ENCODE data around the gene CDH13. TPM values are rescaled to one million over a fixed set of nuclear protein-coding genes. Genes with fewer than 3 reads are reported as not detected.

Gene CDH13
- polyA plus RNA-seq, 1 experiment = 113 TPM

DNA sequence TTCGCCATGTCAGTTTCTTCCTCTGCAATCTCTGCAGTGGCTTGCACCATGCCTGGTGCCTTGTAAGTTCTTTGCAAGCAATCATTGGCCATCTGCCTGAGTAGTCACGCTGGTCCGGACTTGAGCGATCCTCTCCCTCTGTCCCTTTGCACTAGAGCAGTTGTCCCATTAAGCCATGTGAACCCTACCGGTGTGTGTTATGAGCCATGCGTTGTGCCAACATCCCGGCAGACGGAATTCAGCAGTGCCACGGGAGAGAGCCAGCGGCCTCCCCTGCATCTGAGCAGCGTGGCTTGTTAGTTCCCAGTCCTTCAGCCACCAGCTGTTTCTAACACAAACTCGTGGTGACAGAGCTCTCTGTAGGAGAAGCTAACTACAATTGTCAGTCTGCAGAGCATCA, 905.9 kb downstream of the CDH13 start:
- H3K27me3 ChIP-seq (ENCODE audit: control insufficient read depth, insufficient read depth, low read length) = no peaks in the 10 kb centered on the region
- H3K36me3 ChIP-seq (ENCODE audit: control insufficient read depth, insufficient read depth, low read length) = no peaks in the 10 kb centered on the region
- TF ChIP-seq, protein P1, sequence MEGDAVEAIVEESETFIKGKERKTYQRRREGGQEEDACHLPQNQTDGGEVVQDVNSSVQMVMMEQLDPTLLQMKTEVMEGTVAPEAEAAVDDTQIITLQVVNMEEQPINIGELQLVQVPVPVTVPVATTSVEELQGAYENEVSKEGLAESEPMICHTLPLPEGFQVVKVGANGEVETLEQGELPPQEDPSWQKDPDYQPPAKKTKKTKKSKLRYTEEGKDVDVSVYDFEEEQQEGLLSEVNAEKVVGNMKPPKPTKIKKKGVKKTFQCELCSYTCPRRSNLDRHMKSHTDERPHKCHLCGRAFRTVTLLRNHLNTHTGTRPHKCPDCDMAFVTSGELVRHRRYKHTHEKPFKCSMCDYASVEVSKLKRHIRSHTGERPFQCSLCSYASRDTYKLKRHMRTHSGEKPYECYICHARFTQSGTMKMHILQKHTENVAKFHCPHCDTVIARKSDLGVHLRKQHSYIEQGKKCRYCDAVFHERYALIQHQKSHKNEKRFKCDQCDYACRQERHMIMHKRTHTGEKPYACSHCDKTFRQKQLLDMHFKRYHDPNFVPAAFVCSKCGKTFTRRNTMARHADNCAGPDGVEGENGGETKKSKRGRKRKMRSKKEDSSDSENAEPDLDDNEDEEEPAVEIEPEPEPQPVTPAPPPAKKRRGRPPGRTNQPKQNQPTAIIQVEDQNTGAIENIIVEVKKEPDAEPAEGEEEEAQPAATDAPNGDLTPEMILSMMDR (IDR thresholded peaks at IDR 0.05; ENCODE audit: insufficient read depth, low read depth, low read length) = no peak
- no peak overlapping the region for H3K4me3 ChIP-seq (ENCODE audit: low read depth, low read length)
- DNase-seq (ENCODE audit: low read depth) = no peak
- ChIA-PET CTCF (no interaction called here), POLR2A (no interaction called here)

DNA sequence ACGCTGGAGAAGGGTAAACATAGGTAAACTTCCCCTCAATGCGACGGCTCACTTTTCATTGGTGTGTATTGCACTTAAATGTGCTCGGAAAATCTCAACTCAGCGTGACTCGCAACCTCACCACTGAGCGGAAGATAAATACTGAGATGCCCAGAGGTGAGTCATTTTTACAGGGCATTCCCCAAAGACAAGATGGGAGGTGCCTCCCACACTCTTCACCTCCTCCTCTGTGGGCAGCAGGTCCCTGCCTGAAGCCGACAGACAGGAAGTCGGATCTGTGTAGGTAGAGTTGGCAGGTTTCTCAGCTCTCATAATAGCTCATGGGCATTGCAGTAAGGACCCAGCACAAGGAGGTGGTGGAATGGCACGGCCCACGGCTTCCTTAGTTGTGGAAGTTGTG, 906.4 kb downstream of the CDH13 start:
- CTCF ChIA-PET = no interaction called here
- DNase-seq (ENCODE audit: low read depth) = no peak
- Histone ChIP-seq H3K27me3 (ENCODE audit: control insufficient read depth, insufficient read depth, low read length) (no peaks in the 10 kb centered on the region), H3K36me3 (ENCODE audit: control insufficient read depth, insufficient read depth, low read length) (no peaks in the 10 kb centered on the region), H3K4me3 (ENCODE audit: low read depth, low read length) (no peak overlapping the region)
- TF ChIP-seq, protein P1 (IDR thresholded peaks at IDR 0.05; ENCODE audit: insufficient read depth, low read depth, low read length) = no peak
- POLR2A ChIA-PET = no interaction called here

DNA sequence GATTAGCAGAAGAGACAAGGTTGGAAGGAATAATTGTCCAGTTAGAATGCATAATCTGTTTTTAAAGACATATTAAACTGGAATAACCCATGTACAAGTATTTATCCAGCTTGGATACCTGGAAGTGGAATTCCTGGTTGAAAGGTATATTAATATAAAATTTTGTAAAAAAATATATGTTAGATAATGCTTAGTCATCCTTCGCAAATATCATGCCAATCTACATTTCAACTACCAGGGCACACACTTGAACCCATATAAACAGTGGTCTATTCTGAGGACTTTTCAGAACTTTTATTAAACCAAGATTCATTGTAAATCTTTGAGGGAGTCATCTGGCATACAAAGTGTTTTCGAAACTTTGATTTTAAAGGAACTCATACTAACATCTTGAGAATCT, 911.9 kb downstream of the CDH13 start:
- ChIA-PET POLR2A (no interaction called here), CTCF (no interaction called here)
- TF ChIP-seq, protein P1 (IDR thresholded peaks at IDR 0.05; ENCODE audit: insufficient read depth, low read depth, low read length) = no peak
- Histone ChIP-seq H3K27me3 (ENCODE audit: control insufficient read depth, insufficient read depth, low read length) (no peaks in the 10 kb centered on the region), H3K36me3 (ENCODE audit: control insufficient read depth, insufficient read depth, low read length) (no peaks in the 10 kb centered on the region), H3K4me3 (ENCODE audit: low read depth, low read length) (no peak overlapping the region)
- DNase-seq (ENCODE audit: low read depth) = no peak

DNA sequence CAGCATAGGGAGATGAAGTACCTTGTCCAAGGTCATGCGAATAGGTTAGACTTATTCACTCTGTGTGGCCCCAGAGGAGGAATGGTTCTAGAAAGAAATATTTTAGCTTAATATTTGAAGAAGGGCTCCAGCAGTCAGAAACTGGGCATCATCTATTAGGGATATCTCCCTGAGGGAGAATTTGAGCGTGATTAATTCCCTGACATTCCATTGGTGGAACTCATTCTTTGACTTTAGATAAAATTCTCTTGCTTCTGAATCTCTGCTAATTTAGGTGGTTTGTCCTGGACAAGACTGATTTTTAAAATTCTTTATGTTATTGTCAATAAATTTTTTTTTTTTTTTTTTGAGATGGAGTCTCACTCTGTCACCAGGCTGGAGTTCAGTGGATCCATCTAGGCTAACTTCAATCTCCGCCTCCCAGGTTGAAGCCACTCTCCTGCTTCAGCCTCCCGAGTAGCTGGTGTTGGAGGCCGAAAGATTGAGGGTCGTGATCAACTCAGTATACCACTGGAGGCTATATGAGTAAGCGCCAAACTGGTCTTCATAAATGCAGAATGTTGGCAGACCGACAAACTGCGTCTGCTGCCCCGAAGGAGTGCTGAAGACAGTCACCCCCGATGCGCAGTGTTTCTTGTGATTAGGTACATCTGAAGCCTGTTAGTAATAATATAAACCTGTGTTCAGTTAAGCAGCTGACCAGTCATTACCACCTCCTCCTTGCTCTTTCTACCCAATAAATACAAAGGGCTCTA, 913.1 kb downstream of the CDH13 start:
- Histone ChIP-seq H3K36me3 (ENCODE audit: control insufficient read depth, insufficient read depth, low read length) (no peaks in the 10 kb centered on the region), H3K4me3 (ENCODE audit: low read depth, low read length) (no peak overlapping the region), H3K27me3 (ENCODE audit: control insufficient read depth, insufficient read depth, low read length) (no peaks in the 10 kb centered on the region)
- ChIA-PET POLR2A (no interaction called here), CTCF (no interaction called here)
- no peak for DNase-seq (ENCODE audit: low read depth)
- TF ChIP-seq, protein P1 (IDR thresholded peaks at IDR 0.05; ENCODE audit: insufficient read depth, low read depth, low read length) = no peak

DNA sequence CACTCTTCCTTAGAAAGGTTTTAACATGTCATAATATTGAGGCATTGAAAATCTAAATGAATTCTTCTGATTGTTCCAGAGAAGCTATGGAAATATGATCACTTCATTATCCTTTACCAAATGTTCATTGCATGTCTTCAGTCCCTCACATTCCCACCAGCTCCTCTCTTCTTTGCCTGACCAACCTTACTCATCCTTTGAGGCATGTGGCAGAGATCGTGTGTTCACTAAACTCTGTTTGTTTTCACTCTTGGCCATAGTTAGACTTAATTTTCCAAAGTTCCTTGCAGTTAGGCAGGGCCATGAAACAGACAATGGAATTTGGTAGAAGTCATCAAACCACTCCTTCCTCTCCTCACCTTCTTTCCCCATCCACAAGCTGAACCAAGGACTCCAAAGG, 914.5 kb downstream of the CDH13 start:
- H3K36me3 ChIP-seq (ENCODE audit: control insufficient read depth, insufficient read depth, low read length) = no peaks in the 10 kb centered on the region
- no peak overlapping the region for H3K4me3 ChIP-seq (ENCODE audit: low read depth, low read length)
- H3K27me3 ChIP-seq (ENCODE audit: control insufficient read depth, insufficient read depth, low read length) = no peaks in the 10 kb centered on the region
- ChIA-PET CTCF (interaction anchor here (0.6 kb wide), 1 partner anchor 348 kb away, joined by 3 read pairs; no protein-coding TSS in a partner anchor), POLR2A (interaction anchor here (0.6 kb wide), 1 partner anchor 74 kb away, joined by 3 read pairs; no protein-coding TSS in a partner anchor)
- TF ChIP-seq, protein P1 (IDR thresholded peaks at IDR 0.05; ENCODE audit: insufficient read depth, low read depth, low read length) = no peak
- DNase-seq (ENCODE audit: low read depth) = no peak
